NT2/D1 (cell line): Measurements from ENCODE around the gene PTPRN2.

Source experiments
- SUZ12 ChIP-seq: IDR thresholded peaks from 2 replicates; pipeline ENCODE4 v1.6.1; 2011; ENCODE audit not compliant: insufficient read length, insufficient read depth; ENCODE audit errors: extremely low read depth
- YY1 ChIP-seq: IDR thresholded peaks from 2 replicates; pipeline ENCODE4 v1.6.1; 2011; ENCODE audit not compliant: insufficient read length, insufficient read depth
- ZNF274 ChIP-seq: IDR thresholded peaks from 2 replicates; pipeline ENCODE4 v1.6.1; 2011; ENCODE audit warnings: mild to moderate bottlenecking, low read depth, low read length

- TF ChIP-seq YY1 (no peak), SUZ12 (no peak), ZNF274 (no peak)
These were observed 23.5 kb downstream of the PTPRN2 start for GRCh38 chr7:158563911-158564662.
